ENCODE measurements around the gene CLDND2.

DNA sequence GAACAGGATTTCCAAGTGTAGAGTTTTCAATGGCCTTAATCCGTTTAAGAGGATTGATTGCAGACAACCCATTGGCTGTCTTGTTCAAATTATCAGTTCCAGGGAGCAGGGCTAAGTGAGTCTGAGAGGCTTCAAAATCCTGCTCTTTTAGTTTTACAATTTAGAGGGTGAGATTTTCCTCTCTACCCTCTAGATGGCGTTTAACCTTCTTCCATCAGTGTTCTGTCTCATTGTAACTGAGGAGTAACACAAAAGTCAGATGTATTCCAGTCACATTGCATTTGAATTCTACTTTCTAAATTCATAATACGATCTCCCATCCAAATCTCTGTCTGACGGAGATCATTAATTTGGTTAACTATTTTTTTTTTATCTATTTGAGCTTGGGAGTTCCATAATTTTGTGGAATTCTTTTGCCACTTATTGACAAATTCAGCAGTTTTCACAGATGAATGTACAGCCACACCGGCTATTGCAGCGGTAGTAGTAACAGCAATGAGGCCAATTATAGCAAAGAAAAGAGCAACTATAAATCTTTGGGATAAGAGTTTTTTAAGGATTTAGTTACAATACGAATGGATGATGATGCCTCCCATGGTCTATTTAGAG, 29.4 kb upstream of the CLDND2 start:
- TF ChIP-seq CTCF (tag by site-specific recombination; IDR thresholded peaks at IDR 0.05) = no peak
- TF ChIP-seq YY1 (tag by site-specific recombination; IDR thresholded peaks at IDR 0.05) = no peak
- TF ChIP-seq ZBTB7A (tag by site-specific recombination; IDR thresholded peaks at IDR 0.05; ENCODE audit: low read depth) = no peak
- TF ChIP-seq KLF10 (tag by site-specific recombination; IDR thresholded peaks at IDR 0.05) = no peak
- no peak for TF ChIP-seq ZNF274 (IDR thresholded peaks at IDR 0.05; ENCODE audit: low read length)
- TF ChIP-seq ZNF274 (tag by site-specific recombination; IDR thresholded peaks at IDR 0.05; ENCODE audit: borderline replicate concordance) = no peak
- no peak for TF ChIP-seq ZNF830 (tag by site-specific recombination; IDR thresholded peaks at IDR 0.05; ENCODE audit: low read depth)
